ENCODE measurements around the gene LRRC4B.

LRRC4B gene

GRCh38 chr19:50490411-50490811 is 77.8 kb downstream of the LRRC4B start:
- peaks cover 0 to 3% (median 0%) of the 10 kb centered on the region in 4 experiments for H3K36me3 ChIP-seq (ENCODE audit: control insufficient read depth in 4 of 4, insufficient read depth in 4 of 4, low read length in 3 of 4)
- 92% methylated on average over 7 of the region's 18 CpGs for WGBS (ENCODE audit: insufficient coverage)
- POLR2A ChIA-PET = no interaction called here
- no peak overlapping the region for H3K4me3 ChIP-seq (ENCODE audit: control insufficient read depth in 1 of 7, extremely low read depth in 1 of 7, insufficient read depth in 4 of 7, low read depth in 2 of 7, low read length in 6 of 7)
- H3K27ac ChIP-seq (ENCODE audit: insufficient read depth in 1 of 2, low read depth in 1 of 2, low read length in 2 of 2, poor library complexity in 1 of 2, severe bottlenecking in 2 of 2) = no peak overlapping the region
- CTCF ChIA-PET = no interaction called here
- no peak for DNase-seq
- H3K9me3 ChIP-seq (ENCODE audit: control extremely low read depth in 1 of 5, control insufficient read depth in 4 of 5, insufficient read depth in 2 of 5, low read depth in 1 of 5, low read length in 4 of 5) = peaks cover 0 to 10% (median 3%) of the 10 kb centered on the region in 5 experiments
- no peaks in the 10 kb centered on the region for H3K27me3 ChIP-seq (replicated peaks in 2 of 5; ENCODE audit: control insufficient read depth in 4 of 5, insufficient read depth in 5 of 5, low read length in 4 of 5)
- peaks cover 0 to 22% (median 15%) of the 10 kb centered on the region in 4 experiments for H3K4me1 ChIP-seq (ENCODE audit: control extremely low read depth in 1 of 4, control insufficient read depth in 4 of 4, insufficient read depth in 4 of 4, low read length in 3 of 4)

- 90% methylated on average over 23 of the region's 24 CpGs for WGBS (ENCODE audit: insufficient coverage)
- H3K27me3 ChIP-seq (replicated peaks in 2 of 5; ENCODE audit: control insufficient read depth in 4 of 5, insufficient read depth in 5 of 5, low read length in 4 of 5) = no peaks in the 10 kb centered on the region
- ChIA-PET POLR2A (no interaction called here), CTCF (no interaction called here)
- H3K4me3 ChIP-seq (ENCODE audit: control insufficient read depth in 1 of 7, extremely low read depth in 1 of 7, insufficient read depth in 4 of 7, low read depth in 2 of 7, low read length in 6 of 7) = no peak overlapping the region
- H3K27ac ChIP-seq (ENCODE audit: insufficient read depth in 1 of 2, low read depth in 1 of 2, low read length in 2 of 2, poor library complexity in 1 of 2, severe bottlenecking in 2 of 2) = no peak overlapping the region
- H3K4me1 ChIP-seq (ENCODE audit: control extremely low read depth in 1 of 4, control insufficient read depth in 4 of 4, insufficient read depth in 4 of 4, low read length in 3 of 4) = peaks cover 0 to 22% (median 15%) of the 10 kb centered on the region in 4 experiments
- peaks cover 0 to 7% (median 0%) of the 10 kb centered on the region in 4 experiments for H3K36me3 ChIP-seq (ENCODE audit: control insufficient read depth in 4 of 4, insufficient read depth in 4 of 4, low read length in 3 of 4)
- DNase-seq = no peak
- H3K9me3 ChIP-seq (ENCODE audit: control extremely low read depth in 1 of 5, control insufficient read depth in 4 of 5, insufficient read depth in 2 of 5, low read depth in 1 of 5, low read length in 4 of 5) = peaks cover 0 to 10% (median 3%) of the 10 kb centered on the region in 5 experiments
Observed at GRCh38 chr19:50489461-50490011, 78.7 kb downstream of the LRRC4B start.

- no peaks in the 10 kb centered on the region for H3K27me3 ChIP-seq (replicated peaks in 2 of 5; ENCODE audit: control insufficient read depth in 4 of 5, insufficient read depth in 5 of 5, low read length in 4 of 5)
- peaks cover 0 to 10% (median 3%) of the 10 kb centered on the region in 5 experiments for H3K9me3 ChIP-seq (ENCODE audit: control extremely low read depth in 1 of 5, control insufficient read depth in 4 of 5, insufficient read depth in 2 of 5, low read depth in 1 of 5, low read length in 4 of 5)
- no peak overlapping the region for H3K4me3 ChIP-seq (ENCODE audit: control insufficient read depth in 1 of 7, extremely low read depth in 1 of 7, insufficient read depth in 4 of 7, low read depth in 2 of 7, low read length in 6 of 7)
- H3K36me3 ChIP-seq (ENCODE audit: control insufficient read depth in 4 of 4, insufficient read depth in 4 of 4, low read length in 3 of 4) = peaks cover 0 to 11% (median 2%) of the 10 kb centered on the region in 4 experiments
- peaks cover 0 to 22% (median 15%) of the 10 kb centered on the region in 4 experiments for H3K4me1 ChIP-seq (ENCODE audit: control extremely low read depth in 1 of 4, control insufficient read depth in 4 of 4, insufficient read depth in 4 of 4, low read length in 3 of 4)
- no peak for DNase-seq
- CTCF ChIA-PET = no interaction called here
- 55% methylated on average over 10 of the region's 13 CpGs for WGBS (ENCODE audit: insufficient coverage)
- POLR2A ChIA-PET = no interaction called here
- H3K27ac ChIP-seq (ENCODE audit: insufficient read depth in 1 of 2, low read depth in 1 of 2, low read length in 2 of 2, poor library complexity in 1 of 2, severe bottlenecking in 2 of 2) = no peak overlapping the region
Observed at GRCh38 chr19:50488389-50489194, 79.6 kb downstream of the LRRC4B start.

GRCh38 chr19:50486823-50487515 is 81.3 kb downstream of the LRRC4B start:
- Histone ChIP-seq H3K27me3 (replicated peaks in 2 of 5; ENCODE audit: control insufficient read depth in 4 of 5, insufficient read depth in 5 of 5, low read length in 4 of 5) (no peaks in the 10 kb centered on the region), H3K36me3 (ENCODE audit: control insufficient read depth in 4 of 4, insufficient read depth in 4 of 4, low read length in 3 of 4) (peaks cover 0 to 25% (median 13%) of the 10 kb centered on the region in 4 experiments), H3K4me3 (ENCODE audit: control insufficient read depth in 1 of 7, extremely low read depth in 1 of 7, insufficient read depth in 4 of 7, low read depth in 2 of 7, low read length in 6 of 7) (no peak overlapping the region), H3K9me3 (ENCODE audit: control extremely low read depth in 1 of 5, control insufficient read depth in 4 of 5, insufficient read depth in 2 of 5, low read depth in 1 of 5, low read length in 4 of 5) (peaks cover 0 to 10% (median 3%) of the 10 kb centered on the region in 5 experiments), H3K4me1 (ENCODE audit: control extremely low read depth in 1 of 4, control insufficient read depth in 4 of 4, insufficient read depth in 4 of 4, low read length in 3 of 4) (peaks cover 0 to 17% (median 10%) of the 10 kb centered on the region in 4 experiments), H3K27ac (ENCODE audit: insufficient read depth in 1 of 2, low read depth in 1 of 2, low read length in 2 of 2, poor library complexity in 1 of 2, severe bottlenecking in 2 of 2) (no peak overlapping the region)
- ChIA-PET POLR2A (interaction anchor here (0.8 kb wide), 1 partner anchor 30 kb away, joined by 5 read pairs; no protein-coding TSS in a partner anchor), CTCF (no interaction called here)
- WGBS (ENCODE audit: insufficient coverage) = 81% methylated on average over 14 of the region's 18 CpGs
- peak; percentile 74 to 90 (median 86) for DNase-seq

- 97% methylated on average over 10 of the region's 10 CpGs for WGBS (ENCODE audit: insufficient coverage)
- Histone ChIP-seq H3K27me3 (replicated peaks in 2 of 5; ENCODE audit: control insufficient read depth in 4 of 5, insufficient read depth in 5 of 5, low read length in 4 of 5) (no peaks in the 10 kb centered on the region), H3K36me3 (ENCODE audit: control insufficient read depth in 4 of 4, insufficient read depth in 4 of 4, low read length in 3 of 4) (peaks cover 0 to 38% (median 21%) of the 10 kb centered on the region in 4 experiments), H3K4me1 (ENCODE audit: control extremely low read depth in 1 of 4, control insufficient read depth in 4 of 4, insufficient read depth in 4 of 4, low read length in 3 of 4) (peaks cover 0 to 13% (median 4%) of the 10 kb centered on the region in 4 experiments), H3K4me3 (ENCODE audit: control insufficient read depth in 1 of 7, extremely low read depth in 1 of 7, insufficient read depth in 4 of 7, low read depth in 2 of 7, low read length in 6 of 7) (no peak overlapping the region), H3K27ac (ENCODE audit: insufficient read depth in 1 of 2, low read depth in 1 of 2, low read length in 2 of 2, poor library complexity in 1 of 2, severe bottlenecking in 2 of 2) (no peak overlapping the region), H3K9me3 (ENCODE audit: control extremely low read depth in 1 of 5, control insufficient read depth in 4 of 5, insufficient read depth in 2 of 5, low read depth in 1 of 5, low read length in 4 of 5) (peaks cover 0 to 10% (median 3%) of the 10 kb centered on the region in 5 experiments)
- no peak for DNase-seq
- ChIA-PET CTCF (interaction anchor here (0.6 kb wide), 2 partner anchors 17 to 129 kb away, joined by 3 read pairs; no protein-coding TSS in a partner anchor), POLR2A (interaction anchor here (0.7 kb wide), 1 partner anchor 269 kb away, joined by 3 read pairs; no protein-coding TSS in a partner anchor)
Observed at GRCh38 chr19:50485284-50485955, 82.8 kb downstream of the LRRC4B start.

- Histone ChIP-seq H3K36me3 (ENCODE audit: control insufficient read depth in 4 of 4, insufficient read depth in 4 of 4, low read length in 3 of 4) (peaks cover 5 to 59% (median 42%) of the 10 kb centered on the region in 4 experiments), H3K9me3 (ENCODE audit: control extremely low read depth in 1 of 5, control insufficient read depth in 4 of 5, insufficient read depth in 2 of 5, low read depth in 1 of 5, low read length in 4 of 5) (peaks cover 0 to 17% (median 3%) of the 10 kb centered on the region in 5 experiments), H3K4me3 (ENCODE audit: control insufficient read depth in 1 of 7, extremely low read depth in 1 of 7, insufficient read depth in 4 of 7, low read depth in 2 of 7, low read length in 6 of 7) (no peak overlapping the region), H3K27ac (ENCODE audit: insufficient read depth in 1 of 2, low read depth in 1 of 2, low read length in 2 of 2, poor library complexity in 1 of 2, severe bottlenecking in 2 of 2) (no peak overlapping the region), H3K4me1 (ENCODE audit: control extremely low read depth in 1 of 4, control insufficient read depth in 4 of 4, insufficient read depth in 4 of 4, low read length in 3 of 4) (peaks cover 0 to 8% (median 5%) of the 10 kb centered on the region in 4 experiments), H3K27me3 (replicated peaks in 2 of 5; ENCODE audit: control insufficient read depth in 4 of 5, insufficient read depth in 5 of 5, low read length in 4 of 5) (no peaks in the 10 kb centered on the region)
- no peak for DNase-seq
- POLR2A ChIA-PET = no interaction called here
- WGBS (ENCODE audit: insufficient coverage) = 96% methylated on average over 10 of the region's 10 CpGs
- CTCF ChIA-PET = interaction anchor here (1.2 kb wide), 1 partner anchor 95 kb away, joined by 3 read pairs; no protein-coding TSS in a partner anchor
Observed at GRCh38 chr19:50482916-50483315, 85.3 kb downstream of the LRRC4B start.

Data from common myeloid progenitor, CD34-positive (primary cell).